Activated T-helper 9 cell treated with anti-CD3 and anti-CD28 coated beads, Interleukin-2, amount 50 U/mL, for 16 hours (primary cell): ENCODE data around the gene R3HDM1.
"Not testable (repeated sequence)": the region's sequence is repeated elsewhere in the genome, so short reads cannot be mapped to it uniquely, and the experiment has no call there.

Experiments
- DNase-seq: peaks from one replicate; pipeline ENCODE4 v3.0.0-alpha.2; 2020; ENCODE audit warnings: low read depth

R3HDM1 gene

GRCh38 chr2:135573620-135574019 is 42.3 kb downstream of the R3HDM1 start:
- DNase-seq: no peak

DNA sequence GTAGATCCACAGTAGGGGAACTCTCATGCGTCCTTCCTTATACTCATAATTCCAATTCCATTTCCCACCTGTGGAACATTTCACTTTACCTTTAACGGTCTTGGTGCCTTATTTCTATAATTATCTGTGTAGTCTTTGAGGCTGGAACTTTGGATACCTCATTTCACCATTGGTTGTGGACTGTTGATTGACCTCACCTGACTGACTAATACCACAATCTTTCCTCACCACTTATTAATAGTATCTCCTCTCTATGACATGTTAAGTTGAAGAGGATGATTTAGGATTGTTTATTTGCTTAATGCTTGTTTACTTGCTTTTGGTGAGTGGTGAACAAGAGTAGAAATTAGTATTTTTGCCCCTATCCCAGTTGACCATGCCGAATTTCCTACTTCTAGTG is 50.0 kb downstream of the R3HDM1 start:
- DNase-seq: no peak

GRCh38 chr2:135582383-135582782 is 51.1 kb downstream of the R3HDM1 start:
- no peak for DNase-seq

GRCh38 chr2:135585586-135585985 is 54.3 kb downstream of the R3HDM1 start:
- DNase-seq: no peak

DNA sequence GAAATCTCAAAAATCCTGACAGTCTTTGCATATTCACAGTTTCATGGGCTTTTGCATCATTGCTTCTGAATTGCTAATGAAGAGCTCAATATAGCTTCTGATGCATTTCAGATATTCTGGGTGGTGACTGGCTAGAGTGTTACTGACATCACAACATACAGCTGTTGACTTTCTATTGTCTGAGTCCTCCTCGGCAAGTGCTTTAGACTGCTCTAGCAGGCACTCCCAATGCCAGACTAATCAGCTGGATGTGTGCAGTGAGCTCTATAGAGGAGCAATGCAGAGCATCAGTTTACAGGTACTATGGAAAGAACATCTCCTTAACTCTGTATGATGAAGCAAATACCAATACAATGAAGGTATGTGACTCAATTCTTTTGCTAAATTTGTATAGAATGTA is 54.9 kb downstream of the R3HDM1 start:
- no peak for DNase-seq

DNA sequence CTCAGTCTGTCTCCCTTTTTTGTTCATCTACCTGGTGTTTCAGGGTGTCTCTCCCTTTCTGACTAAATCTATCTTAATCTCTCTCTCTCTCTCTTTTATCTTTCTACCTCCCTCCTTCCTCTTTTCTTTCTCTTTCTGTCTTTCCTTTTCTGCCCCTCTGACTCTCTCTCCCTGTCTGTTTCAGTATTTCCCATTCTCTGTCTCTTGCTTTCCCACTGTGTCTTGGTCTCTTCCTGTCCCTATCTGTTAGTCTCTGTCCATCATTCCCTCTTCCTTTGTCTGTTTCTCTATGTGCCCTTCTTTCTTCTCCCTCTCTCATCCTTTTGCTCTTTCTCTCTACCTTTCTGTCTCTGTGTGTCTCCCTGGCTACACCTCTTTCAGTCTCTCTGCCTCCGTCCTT is 56.7 kb downstream of the R3HDM1 start:
- DNase-seq: no peak

DNA sequence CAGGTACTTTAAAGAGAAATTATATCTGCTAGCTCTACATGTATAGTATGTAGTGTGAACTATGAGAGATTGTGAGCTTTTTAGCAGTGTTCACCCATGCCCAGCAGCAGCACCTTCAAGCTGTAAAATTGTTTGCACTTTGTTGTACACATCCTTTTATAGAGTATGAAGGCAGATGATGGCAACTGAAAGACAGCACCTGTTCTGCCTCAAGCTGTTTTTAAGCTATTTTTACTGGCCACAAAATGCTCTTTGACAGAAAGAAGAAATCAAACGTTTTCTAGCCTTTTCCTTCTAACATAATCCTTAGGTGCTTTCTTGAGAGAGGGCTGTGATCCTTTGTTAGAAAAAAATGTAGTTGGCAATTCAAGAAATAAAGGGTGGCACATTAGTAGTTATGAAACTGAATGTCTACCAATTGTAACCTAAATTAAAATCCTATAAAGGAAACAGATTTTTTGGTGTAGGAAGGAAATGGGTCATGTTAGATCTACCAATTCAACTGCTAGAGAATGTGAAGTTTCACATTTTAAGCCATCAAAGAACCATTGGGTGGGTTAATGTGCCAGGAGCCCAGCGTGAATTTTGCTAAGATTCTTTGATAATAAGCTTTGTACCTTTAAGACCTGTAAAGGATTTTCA is 59.5 kb downstream of the R3HDM1 start:
- no peak for DNase-seq

GRCh38 chr2:135600915-135601314 is 69.6 kb downstream of the R3HDM1 start:
- no peak for DNase-seq

DNA sequence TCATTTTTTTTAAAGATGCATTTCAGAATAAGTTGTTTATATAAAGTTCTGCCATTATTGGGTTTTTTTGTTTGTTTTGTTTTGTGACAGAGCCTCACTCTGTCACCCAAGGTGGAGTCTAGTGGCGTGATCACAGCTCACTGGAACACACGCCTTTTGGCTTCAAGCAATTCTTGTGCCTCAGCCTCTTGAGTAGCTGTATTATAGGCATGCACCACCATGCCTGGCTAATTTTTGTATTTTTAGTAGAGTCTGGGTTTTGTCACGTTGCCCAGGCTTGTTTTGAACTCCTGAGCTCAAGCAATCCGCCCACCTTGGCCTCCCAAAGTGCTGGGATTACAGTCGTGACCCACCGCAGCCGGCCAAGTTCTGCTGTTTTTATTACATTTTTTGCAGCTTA is 72.3 kb downstream of the R3HDM1 start:
- DNase-seq: no peak

DNA sequence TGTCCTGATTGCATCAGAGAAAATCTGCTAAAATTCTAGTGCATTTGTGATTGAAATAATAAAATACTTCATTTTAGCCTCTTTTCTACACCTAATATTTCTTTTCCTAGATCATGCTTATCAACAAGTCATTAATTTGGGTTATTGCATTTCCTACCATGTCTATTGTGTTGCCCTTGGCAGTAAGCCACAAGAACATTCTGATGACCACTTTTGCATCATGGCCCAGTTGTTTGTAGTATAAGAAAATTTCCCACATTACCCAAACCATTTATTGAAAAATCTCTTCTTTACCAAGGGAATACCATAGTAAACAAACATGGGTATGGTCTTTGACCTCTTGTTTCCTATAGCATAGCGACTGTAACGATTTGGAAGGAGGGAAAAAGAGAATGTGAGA is 76.3 kb downstream of the R3HDM1 start:
- DNase-seq: no peak

DNA sequence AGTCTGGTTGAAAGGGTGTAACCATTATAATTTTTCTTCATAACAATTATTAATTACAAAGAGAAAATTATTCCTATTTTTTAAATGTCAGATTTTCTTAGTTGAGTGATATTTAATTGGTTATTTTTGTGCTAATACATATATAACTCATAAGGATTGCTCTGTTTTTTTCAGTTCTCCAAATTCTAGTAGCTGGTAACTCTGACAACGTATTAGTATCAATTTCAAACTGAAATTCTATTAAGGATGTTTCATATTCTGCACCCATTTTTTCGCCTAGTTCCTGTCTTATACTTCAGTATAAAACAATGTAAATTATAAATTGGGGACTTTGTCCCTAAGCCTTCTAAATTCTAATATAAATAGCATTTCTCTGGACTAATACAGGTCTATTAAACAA is 81.0 kb downstream of the R3HDM1 start:
- no peak for DNase-seq

GRCh38 chr2:135615404-135615803 is 84.1 kb downstream of the R3HDM1 start:
- no peak for DNase-seq

DNA sequence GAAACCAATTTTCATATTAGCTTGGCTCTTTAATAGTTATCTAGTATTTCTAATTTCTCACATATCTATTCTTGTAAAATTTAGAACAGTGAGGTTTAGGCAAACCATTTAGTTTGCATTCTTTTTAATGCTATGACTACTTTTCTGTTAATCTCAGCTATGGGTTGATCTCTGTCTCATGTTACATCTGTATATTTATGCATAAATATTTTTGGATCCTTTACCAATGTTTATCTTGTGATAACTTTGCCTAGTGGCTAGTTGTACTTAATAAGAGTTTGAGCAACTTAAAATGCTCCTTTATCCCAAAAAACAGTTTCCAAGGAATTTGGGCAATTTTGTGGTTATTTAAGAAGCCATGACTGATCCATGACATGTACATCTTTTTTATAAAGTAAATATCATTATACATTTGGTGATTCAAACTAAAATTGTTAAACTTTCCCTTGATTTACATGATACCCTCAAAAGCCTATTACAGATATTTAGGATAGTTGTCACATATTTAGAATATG is 86.3 kb downstream of the R3HDM1 start:
- no peak for DNase-seq

DNA sequence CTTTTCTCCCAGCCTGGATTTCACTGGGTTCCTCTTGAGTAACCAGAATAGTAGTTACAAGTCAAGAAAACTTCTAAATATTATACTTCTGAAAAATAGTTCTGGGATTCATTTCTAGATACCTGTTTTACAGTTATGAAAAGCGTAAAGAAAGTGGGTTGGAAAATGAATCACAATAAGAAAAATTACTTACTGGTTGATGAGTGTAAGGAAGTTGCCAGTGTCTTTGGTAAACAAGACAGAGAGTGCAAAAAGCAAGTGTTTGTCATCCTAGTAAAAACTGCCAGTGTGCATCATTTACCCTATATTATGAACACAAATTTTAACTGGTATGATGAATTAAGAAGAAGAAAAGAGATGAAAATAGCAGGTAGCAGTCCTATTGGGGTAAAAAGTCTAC is 88.9 kb downstream of the R3HDM1 start:
- no peak for DNase-seq

GRCh38 chr2:135629520-135629919 is 98.2 kb downstream of the R3HDM1 start:
- no peak for DNase-seq

GRCh38 chr2:135630034-135630433 is 98.8 kb downstream of the R3HDM1 start:
- not testable (repeated sequence) for DNase-seq

DNA sequence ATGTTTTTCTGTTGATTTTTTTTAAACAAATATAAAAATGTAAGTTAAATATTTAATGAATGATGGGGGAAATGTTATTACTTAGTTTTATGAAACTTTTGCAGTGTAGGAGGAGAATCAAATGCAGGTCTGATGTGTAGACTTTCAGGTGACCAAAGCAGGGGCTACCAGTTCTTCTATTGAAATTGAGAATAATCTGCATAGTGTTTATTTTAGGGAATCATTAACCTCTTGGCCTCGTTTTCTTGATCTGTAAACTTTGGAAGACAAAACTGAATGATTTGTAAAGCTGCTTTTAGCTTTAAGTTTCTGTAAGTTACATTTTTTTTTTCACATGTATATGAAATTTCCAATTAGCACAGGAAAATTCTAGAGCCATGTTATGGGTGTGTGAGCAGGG is 99.2 kb downstream of the R3HDM1 start:
- DNase-seq: no peak

GRCh38 chr2:135633582-135633981 is 102.3 kb downstream of the R3HDM1 start:
- DNase-seq: no peak

- no peak for DNase-seq
Measured at GRCh38 chr2:135635212-135635835, 104.0 kb downstream of the R3HDM1 start.

DNA sequence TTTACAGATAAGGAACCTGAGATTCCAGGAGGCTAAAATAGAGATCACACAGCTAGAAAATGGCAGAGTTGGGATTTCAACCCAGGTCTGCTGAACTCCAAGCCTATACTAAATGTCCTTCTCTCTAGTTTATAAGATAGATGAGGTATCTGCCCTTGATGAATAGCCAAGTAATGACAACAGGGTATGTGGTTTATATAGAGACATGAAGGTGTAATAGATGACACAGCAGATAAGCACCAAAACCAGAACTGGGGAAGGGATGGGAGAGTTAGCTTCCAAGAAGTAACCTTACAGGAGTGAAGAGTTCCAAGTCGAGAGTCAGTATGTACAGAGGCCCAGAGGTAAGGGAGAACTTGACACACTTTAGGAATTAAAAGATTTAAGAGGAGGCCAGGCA is 105.7 kb downstream of the R3HDM1 start:
- DNase-seq: no peak

DNA sequence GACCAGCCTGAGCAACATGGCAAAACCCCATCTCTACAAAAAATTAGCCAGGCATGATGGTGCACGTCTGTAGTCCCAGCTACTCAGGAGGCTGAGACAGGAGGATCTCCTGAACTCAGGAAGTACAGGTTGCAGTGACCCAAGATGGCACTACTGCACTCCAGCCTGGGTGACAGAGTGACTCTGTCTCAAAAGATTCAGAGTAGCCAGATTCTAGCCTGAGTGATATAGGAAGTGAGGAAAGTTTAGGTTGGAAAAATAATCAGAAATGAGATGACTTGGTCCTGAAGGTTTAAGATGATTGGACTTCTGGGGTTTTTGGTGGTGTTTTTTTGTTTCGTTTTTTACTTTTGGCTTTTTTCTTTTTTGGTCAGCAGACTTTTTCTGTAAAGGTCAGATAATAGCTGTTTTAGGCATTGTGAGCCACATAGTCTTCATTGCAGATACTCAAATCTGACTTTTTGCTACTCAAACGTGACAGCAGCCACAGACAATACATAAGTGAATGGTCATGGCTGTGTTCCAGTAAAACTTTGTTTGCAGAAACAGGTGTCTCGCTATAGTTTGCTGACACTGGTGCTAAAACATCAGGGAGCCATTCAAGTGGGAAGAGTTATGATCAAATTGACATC is 106.3 kb downstream of the R3HDM1 start:
- DNase-seq: no peak

DNA sequence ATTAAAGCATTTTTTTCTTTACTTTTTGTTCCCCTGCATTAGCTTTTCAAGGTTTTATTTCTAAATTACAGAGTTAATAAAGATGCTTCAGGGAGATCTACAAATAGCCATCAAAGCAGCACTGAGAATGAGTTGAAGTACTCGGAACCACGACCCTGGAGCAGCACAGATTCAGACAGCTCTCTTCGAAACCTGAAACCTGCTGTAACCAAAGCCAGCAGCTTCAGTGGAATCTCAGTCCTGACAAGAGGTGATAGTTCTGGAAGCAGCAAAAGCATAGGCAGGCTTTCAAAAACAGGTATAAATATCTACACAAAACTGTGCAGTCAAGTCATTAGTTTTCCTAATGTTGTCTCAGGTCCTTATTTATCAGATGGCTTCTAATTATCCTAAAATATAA is 107.5 kb downstream of the R3HDM1 start:
- DNase-seq: no peak
